HG03103 (cell line): ENCODE results near the gene SPATC1L.
"Not testable (repeated sequence)": the region's sequence is repeated elsewhere in the genome, so short reads cannot be mapped to it uniquely, and the experiment has no call there.

Source experiments
- ATAC-seq: cut with Tn5 transposase; IDR thresholded peaks from one replicate; pipeline ENCODE4 v1.9.1; 2021; ENCODE audit warnings: low read depth; ENCODE audit not compliant: unreplicated experiment

The SPATC1L gene

DNA sequence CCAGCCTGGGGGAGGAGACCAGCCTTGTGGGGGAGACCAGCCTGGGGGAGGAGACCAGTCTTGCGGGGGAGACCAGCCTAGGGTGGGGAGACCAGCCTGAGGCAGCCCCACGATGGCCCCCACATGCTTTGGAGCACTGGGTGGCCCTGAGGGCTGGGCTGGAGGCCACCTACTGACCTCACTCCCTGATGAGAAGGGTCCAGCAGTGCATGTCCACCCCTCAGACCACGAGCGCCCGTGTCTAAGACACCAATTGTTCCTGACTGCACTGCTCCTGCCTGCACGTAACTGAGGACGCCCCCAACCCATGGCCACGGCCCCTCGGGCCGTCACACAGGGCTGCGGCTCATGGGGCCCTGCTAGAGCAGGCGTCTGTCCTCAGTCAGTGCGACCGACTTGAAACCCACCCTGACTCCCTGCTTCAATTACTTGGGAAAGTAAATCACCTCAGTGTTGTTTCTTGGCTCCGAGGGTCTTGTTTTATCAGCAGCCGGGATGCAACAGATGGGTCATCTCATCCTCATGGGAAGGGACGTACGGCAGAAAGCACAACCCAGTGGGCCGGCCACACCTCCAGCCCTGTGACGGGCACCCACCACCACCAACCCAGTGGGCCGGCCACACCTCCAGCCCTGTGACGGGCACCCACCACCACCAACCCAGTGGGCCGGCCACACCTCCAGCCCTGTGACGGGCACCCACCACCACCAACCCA, at the start of gene SPATC1L:
Gene SPATC1L, minus strand, starts transcription at position 550 of the 715 bp plus-strand sequence. CDS start 1,643 bp downstream, outside the sequence.
- no peak for ATAC-seq

DNA sequence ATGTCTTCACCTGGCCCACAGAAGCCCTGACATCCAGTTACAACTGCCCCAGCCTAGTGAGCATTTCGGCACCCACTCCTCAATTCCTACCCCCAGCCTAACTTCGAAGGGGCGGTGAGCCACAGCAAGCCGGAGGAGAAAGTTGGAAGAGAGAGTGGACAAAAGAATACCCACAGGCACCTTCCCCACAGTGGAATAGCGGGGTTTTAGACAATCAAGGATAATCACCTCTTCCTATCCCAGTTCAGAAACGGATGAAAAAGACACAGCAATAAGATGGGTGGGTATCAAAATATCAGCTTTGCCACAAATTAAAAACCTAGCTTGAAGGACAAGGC, 45.6 kb upstream of the SPATC1L start:
- no peak for ATAC-seq

- ATAC-seq, result peak; percentile 18
Measured at GRCh38 chr21:46229133-46229922, 45.1 kb upstream of the SPATC1L start.

DNA sequence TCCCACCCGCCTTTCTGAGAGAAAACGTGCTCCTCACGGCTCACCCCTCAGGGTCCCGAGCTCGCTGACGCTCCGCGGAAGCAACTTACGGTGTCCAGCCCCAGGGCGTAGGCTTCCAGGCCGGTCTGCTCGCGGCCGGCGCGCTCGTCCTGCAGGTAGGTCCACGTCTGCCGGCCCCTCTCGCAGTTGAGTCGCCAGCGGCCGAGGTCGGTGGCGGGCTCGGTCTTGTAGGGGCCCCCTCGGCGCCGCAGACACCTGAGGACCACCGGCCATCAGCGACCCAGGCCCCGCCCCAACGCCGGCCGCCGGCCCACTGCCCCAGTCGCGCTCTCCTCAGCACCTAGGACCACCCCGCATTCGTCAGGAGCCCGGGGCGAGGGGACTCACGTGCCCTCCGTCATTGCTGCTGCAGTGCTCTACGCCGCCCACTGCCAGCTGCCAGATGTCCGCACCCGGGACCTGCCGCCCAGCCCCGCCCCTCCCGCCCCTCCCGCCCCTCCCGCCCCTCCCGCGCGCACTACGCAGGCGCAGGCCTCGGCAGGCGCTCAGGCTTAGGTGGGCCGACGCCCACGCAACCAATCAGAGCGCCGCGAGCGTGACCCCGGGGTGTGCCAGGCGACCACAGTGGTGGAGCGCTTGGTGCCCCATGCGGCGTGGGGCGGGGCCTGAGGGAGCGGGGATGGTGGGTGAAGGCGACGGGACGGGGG, 44.2 kb upstream of the SPATC1L start, which contains the start of gene LSS:
Gene LSS, minus strand, starts transcription at position 430 of the 707 bp plus-strand sequence. Its CDS starts 29 bp downstream, at position 401.
- peak; percentile 82 for ATAC-seq

- no peak for ATAC-seq
Measured at GRCh38 chr21:46227811-46228344, 43.6 kb upstream of the SPATC1L start.

DNA sequence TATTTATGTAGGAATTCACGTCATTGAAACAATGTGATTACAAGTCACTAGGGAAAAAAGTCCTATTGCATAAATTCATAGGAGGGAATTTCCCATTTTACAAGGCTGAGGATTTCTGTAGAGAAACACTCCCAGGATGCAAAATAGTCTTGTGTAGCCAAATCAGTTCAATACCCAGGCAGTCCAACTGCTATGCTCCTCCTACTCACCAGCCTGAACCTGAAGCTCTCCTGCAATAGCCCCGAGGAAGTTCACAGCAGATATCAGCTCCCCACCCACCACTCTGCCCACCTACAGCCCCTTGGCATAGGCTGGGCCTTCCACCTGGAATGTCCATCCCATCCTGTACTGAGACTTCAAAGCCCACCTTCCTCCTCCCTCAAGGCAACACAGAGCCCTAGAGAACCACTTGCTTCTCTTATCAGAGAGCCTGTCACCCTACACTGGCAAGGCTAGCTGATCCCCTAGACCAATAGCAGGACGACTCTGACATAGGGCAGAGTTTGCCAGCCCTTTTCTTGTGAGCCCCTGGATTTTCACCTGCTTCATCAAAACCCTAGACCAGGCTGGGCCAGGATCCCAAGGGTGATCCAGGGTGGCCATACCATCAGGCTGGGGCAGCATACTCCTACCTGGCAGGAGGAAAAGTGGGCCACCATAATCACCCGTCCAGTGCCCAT, 42.8 kb upstream of the SPATC1L start:
- no peak for ATAC-seq

DNA sequence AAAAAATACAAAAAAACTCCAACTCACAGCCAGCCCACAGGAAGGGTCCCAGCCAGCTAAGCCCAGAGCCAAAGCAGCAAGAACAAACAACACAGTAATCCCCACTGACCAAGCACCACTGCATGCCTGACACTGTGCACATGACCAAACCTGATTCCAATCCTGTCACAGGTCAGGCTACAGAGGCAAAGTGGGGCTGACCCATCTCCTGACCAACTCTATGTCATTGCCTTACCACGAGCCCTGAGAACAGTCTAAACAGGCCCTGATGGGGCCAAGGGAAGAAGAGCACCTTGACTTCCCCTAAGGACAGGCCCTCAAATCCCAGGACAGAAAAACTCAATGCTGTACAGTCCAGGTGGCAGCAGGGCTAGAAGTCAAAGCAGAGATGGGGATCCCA, 41.9 kb upstream of the SPATC1L start:
- no peak for ATAC-seq

DNA sequence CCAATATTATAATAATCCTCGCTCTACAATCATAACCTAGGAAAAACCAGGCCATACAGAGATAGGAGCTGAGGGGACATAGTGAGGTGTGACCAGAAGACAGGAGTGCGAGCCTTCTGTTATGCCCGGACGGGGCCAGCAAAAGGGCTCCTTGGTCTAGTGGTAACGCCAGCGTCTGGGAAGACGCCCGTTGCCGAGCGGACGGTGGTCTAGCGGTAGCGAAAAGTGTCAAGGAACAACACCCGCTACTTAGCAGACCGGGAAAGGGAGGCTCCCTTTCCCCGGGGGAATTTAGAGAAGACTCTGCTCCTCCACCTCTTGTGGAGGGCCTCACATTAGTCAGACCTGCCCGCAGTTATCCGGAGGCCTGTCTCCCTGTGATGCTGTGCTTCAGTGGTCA, 39.4 kb upstream of the SPATC1L start:
- ATAC-seq, result not testable (repeated sequence)

GRCh38 chr21:46223217-46223616, 39.0 kb upstream of the SPATC1L start:
- ATAC-seq, result no peak

DNA sequence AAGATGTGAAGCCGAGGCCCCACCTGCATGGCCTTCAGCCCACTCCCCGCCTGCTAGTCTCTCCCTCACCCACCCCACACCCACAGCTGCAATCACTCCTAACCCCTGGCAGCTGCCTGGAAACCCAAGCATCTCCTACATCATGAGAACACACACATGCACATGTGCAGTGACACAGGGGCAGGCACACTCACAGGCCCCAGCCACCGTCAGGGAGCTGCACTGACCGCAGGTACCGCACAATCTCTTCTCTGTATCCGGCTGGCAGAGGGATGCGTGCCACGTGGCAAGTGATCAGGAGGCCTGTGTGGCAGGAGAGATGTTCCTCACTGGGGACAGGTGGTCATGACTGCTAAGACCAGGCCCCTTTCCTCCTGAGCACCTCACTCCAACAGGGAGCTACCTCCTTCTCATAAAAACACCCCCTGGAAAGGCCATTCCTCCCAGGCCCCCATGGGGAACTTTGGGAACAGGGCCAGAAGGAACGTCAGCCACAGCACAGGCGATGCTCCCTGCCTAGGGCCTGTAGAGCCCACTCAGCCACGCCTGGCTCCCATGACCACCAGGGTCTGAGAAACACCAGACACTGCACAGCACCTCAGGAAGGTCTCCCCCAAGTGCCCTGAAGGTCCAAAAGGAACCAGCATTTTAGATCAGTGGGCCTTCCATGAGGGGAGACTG, 38.3 kb upstream of the SPATC1L start:
- ATAC-seq, result no peak

DNA sequence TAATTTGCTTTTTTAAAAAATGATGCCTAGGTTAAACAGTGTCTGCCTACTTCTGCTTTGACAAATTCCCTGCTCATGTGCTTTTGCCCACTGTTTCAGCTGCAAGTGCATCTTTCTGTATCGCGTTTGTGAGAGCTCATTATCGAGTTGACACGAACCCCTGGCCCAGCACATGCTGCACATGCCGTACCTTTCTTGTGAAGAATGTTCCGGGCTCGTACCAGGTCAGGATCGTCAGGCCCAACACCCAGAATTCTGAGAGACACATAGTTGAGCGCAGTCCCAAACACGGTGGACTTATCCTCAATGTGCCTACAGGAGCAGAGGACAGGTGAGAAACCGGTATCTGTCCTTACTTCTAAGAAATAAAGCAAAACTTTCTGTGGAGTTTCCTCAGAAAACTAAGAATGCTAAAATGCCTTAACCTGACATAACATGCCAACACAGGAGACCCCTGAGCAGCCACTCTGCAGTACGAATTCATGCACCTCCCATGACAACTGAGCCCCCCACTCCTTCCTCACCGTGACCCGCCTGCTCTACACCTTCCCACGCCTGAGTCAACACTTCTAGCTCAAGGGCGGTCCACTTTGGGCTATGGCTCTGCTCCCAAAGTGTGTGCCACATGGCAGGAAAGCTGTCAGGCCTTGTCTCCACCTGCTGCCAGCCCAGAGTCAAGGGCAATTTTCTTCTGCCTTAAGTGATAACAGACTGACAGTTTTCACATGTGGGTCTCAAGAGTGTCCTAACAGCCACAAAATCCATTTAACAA, 37.6 kb upstream of the SPATC1L start:
- ATAC-seq, result no peak

DNA sequence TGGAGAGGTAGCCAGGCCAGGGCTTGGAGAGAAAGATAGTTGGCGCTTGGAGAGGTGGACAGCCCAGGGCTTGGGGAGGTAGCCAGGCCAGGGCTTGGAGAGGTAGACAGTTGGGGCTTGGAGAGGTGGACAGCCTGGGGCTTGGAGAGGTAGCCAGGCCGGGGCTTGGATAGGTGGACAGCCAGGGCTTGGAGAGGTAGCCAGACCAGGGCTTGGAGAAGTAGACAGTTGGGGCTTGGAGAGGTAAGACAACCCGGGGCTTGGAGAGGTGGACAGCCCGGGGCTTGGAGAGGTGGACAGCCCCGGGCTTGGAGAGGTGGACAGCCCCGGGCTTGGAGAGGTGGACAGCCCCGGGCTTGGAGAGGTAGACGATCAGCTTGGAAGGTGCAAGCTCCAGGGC, 36.6 kb upstream of the SPATC1L start:
- no peak for ATAC-seq

GRCh38 chr21:46220275-46220810, 36.1 kb upstream of the SPATC1L start:
- no peak for ATAC-seq

DNA sequence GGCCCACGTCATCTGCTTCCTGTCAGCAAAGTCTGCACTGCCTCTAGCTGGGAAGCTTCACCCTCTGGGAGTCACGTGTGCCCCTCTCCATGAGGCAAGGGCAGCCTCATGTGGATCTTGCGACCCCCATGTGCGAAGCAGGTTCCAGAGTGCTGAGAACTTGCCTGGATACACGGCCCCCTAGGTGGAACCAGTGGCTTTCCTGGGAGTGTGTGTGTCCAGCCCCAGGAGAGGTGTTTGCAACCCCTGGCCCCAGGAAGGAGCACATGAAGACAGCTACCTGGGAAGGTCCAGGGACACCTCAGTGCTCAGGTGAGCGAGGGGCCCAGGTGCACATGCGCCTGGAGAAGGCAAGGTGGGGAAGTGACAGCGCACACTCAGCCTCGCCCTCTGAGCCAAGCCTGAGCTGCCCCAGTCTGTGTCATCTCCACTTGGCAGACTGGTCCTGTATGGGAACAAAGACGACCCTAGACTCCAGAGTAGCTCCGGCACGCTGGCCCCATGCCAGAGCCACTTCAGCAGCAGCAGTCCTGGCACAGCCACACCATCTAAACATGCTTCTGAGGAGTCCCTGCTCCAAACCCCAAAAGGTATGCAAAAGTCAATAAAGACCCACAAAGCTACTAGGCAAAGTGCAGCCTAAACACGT, 35.5 kb upstream of the SPATC1L start:
- ATAC-seq, result no peak

DNA sequence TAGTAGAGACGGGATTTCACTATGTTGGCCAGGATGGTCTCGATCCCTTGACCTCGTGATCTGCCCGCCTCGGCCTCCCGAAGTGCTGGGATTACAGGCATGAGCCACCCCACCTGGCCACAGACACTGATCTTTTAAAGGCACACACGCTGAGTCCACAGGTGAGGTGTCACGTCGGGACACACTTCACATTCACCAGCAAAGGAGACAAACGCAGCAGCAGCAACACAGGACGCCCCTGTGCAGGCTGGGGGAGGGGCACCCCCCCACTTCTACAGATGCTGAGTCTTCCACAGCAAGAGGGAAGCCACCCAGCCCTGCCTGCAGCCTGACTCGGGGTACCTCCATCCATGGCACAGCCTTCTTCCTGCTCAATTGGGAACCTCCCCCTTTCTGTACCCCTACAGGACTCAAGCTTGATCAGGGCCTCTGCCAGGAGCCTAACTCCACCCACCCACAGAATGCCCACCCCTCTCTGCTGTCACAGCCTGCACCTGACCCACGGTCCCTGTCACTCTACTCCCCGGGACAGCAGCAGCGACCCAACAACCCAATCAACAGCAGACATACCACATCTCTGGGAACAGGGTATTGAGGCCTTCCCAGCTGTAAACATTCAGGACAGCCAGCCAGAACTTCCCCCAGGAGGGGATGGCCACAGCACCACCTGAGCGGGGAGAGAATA, 34.8 kb upstream of the SPATC1L start:
- no peak for ATAC-seq

DNA sequence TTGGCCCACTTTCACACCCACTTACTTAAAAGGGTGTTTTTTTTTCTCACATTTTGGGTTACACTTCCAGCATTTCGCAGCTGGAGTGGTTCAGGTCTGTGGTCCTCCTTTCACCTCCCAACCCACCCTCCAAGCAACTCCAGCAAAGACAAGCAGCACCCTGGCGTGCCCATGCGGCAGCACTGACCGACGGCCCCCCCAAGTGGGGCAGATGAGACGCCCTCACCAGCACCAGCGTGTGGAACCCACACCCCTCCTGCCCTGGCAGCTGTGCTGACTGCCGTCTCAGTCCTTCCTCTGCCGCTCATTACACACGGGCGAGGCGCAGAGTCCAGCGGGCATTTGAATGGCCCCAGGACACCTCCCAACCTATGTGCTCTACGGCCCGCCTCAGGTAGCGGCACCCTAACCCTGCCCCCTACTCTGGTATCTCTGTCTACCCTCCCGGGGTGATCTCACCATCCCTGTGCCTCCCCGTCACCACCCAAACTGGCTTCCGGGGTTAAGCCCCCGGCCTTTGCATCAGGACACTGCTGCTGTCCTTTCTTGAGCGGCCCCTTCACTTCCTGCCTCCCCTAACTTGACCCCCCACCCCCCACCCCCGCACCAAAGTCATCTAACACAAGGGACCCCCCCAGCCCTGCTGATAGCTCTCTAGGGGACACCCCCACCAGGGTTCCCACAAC, 33.4 kb upstream of the SPATC1L start:
- no peak for ATAC-seq

DNA sequence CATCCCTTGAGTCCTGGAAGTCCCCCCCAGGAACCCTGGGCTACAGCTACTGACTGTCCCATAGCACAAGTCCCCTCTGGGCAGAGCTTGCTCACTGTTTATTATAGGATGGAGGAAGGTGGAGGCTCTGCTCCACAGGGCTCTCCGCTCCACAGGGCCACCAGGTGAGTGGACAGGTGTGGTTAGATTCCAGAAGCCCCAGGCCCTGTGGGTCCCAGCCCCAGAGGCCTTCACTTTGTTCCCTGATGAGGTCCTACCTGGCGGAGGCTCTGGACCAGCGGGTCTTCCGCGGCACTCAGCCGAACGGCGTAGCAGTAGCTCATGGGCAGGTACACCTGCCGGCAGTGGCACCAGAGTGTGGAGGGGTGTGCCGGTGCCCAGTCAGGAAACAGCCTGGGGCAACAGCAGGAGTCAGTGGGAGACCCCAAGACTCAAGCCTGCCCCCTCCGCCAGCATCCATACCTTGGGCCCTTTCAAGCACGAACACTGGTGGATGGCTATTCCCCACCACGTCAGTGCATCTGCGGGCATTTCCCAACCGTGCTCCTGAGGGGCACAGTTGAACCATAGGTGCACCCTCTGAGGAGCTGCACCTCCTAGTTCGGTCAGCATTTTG, 32.0 kb upstream of the SPATC1L start:
- no peak for ATAC-seq
